Fibroblast of lung (primary cell): ENCODE results near the gene TCFL5.

Source experiments
- CTCF ChIP-seq, 2 donors: IDR thresholded peaks in 1 of 2; conservative IDR thresholded peaks in 1 of 2; 1 replicate in 1 of 2; 2 replicates in 1 of 2; pipeline ENCODE4 v1.5.1; 2011 to 2012; ENCODE audit warnings: low read length in 2 of 2, control low read depth in 1 of 2, inconsistent platforms in 1 of 2, low read depth in 1 of 2, mild to moderate bottlenecking in 1 of 2
- EZH2 ChIP-seq: IDR thresholded peaks from 2 replicates; pipeline ENCODE4 v1.5.1; 2012; ENCODE audit warnings: low read length, control low read depth, mild to moderate bottlenecking; ENCODE audit errors: missing control alignments

GRCh38 chr20:62901891-62902290 is 40.3 kb upstream of the TCFL5 start:
- no peak for TF ChIP-seq CTCF (conservative IDR thresholded peaks at IDR 0.05 in 1 of 2, IDR thresholded peaks at IDR 0.05 in 1 of 2; ENCODE audit: low read depth in 1 of 2, low read length in 2 of 2)
- no peak for TF ChIP-seq EZH2
